Measurements from ENCODE around the gene FSIP1.

GRCh38 chr15:39581793-39582285 lies 200.8 kb downstream of the FSIP1 start:
- TF ChIP-seq REST (IDR thresholded peaks at IDR 0.05; ENCODE audit: insufficient read depth in 1 of 2, low read depth in 2 of 2, low read length in 2 of 2), result no peak
- no peak for TF ChIP-seq POLR2AphosphoS5 (IDR thresholded peaks at IDR 0.05; ENCODE audit: low read depth, low read length)
